HG03139 (cell line): Measurements from ENCODE around the gene SLC20A1.

Experiments
- ATAC-seq: cut with Tn5 transposase; IDR thresholded peaks from one replicate; pipeline ENCODE4 v1.9.1; 2021; ENCODE audit not compliant: unreplicated experiment

The SLC20A1 gene

GRCh38 chr2:112674229-112674628 lies 28.5 kb downstream of the SLC20A1 start:
- no peak for ATAC-seq

- no peak for ATAC-seq
Observed at GRCh38 chr2:112679484-112679883, 33.7 kb downstream of the SLC20A1 start.

- ATAC-seq, result no peak
Observed at GRCh38 chr2:112680666-112681101, 34.9 kb downstream of the SLC20A1 start.

GRCh38 chr2:112682101-112682500 lies 36.4 kb downstream of the SLC20A1 start:
- no peak for ATAC-seq

GRCh38 chr2:112683550-112684414 lies 38.0 kb downstream of the SLC20A1 start:
- ATAC-seq, result no peak

- no peak for ATAC-seq
Observed at GRCh38 chr2:112684415-112684775, 38.7 kb downstream of the SLC20A1 start.

GRCh38 chr2:112685271-112685884 lies 39.6 kb downstream of the SLC20A1 start:
- no peak for ATAC-seq

- ATAC-seq, result no peak
Observed at GRCh38 chr2:112686348-112687217, 40.8 kb downstream of the SLC20A1 start.

- ATAC-seq, result no peak
Observed at GRCh38 chr2:112687522-112687921, 41.8 kb downstream of the SLC20A1 start.

GRCh38 chr2:112688086-112688880 lies 42.5 kb downstream of the SLC20A1 start:
- no peak for ATAC-seq

- no peak for ATAC-seq
Observed at GRCh38 chr2:112690853-112691401, 45.2 kb downstream of the SLC20A1 start.

- ATAC-seq, result no peak
Observed at GRCh38 chr2:112691881-112692281, 46.1 kb downstream of the SLC20A1 start.

GRCh38 chr2:112692495-112692911 lies 46.8 kb downstream of the SLC20A1 start:
- ATAC-seq, result peak; percentile 77

GRCh38 chr2:112692918-112693317 lies 47.2 kb downstream of the SLC20A1 start:
- ATAC-seq, result no peak

GRCh38 chr2:112693596-112693995 lies 47.9 kb downstream of the SLC20A1 start:
- no peak for ATAC-seq

- ATAC-seq, result no peak
Observed at GRCh38 chr2:112694182-112694581, 48.4 kb downstream of the SLC20A1 start.

- no peak for ATAC-seq
Observed at GRCh38 chr2:112698834-112699515, 53.2 kb downstream of the SLC20A1 start.

GRCh38 chr2:112699984-112700667 lies 54.4 kb downstream of the SLC20A1 start:
- no peak for ATAC-seq

- ATAC-seq, result no peak
Observed at GRCh38 chr2:112701052-112701451, 55.3 kb downstream of the SLC20A1 start.
